Body of pancreas (tissue), 4 donors: ENCODE measurements around the gene GZF1. TPM values are rescaled to one million over a fixed set of nuclear protein-coding genes. Genes with fewer than 3 reads are reported as not detected.

ENCODE experiments used
- ATAC-seq: fragments of 150-250 bp; one replicate; pipeline ENCODE4 v1.9.1; 2016
- DNase-seq, 4 donors: peaks; one replicate each; pipeline ENCODE4 v3.0.0-alpha.2; 2019
- H3K27ac ChIP-seq, 4 donors: fragments of 200-600 bp; sonication (generic); 1 replicate in 3 of 4; 2 replicates in 1 of 4; pipeline versions ENCODE4 v1.5.1 to v1.6.1; 2016 to 2019; ENCODE audit warnings: mild to moderate bottlenecking in 1 of 4, mixed read lengths in 1 of 4, moderate library complexity in 1 of 4
- H3K27me3 ChIP-seq, 2 donors: fragments of 200-600 bp; sonication (generic); one replicate each; pipeline ENCODE4 v1.6.0; 2016; ENCODE audit warnings: mild to moderate bottlenecking in 1 of 2
- H3K36me3 ChIP-seq, 2 donors: fragments of 200-600 bp; sonication (generic); replicated peaks in 1 of 2; 2 replicates each; pipeline ENCODE4 v1.5.1; 2016; ENCODE audit warnings: low read depth in 2 of 2; ENCODE audit not compliant: insufficient read depth in 1 of 2
- H3K4me1 ChIP-seq: fragments of 200-600 bp; sonication (generic); one replicate; pipeline ENCODE4 v1.6.0; 2016
- H3K4me3 ChIP-seq, 2 donors: fragments of 200-600 bp; sonication (generic); 1 replicate in 1 of 2; 2 replicates in 1 of 2; pipeline ENCODE4 v1.5.1; 2016 to 2019
- H3K9me3 ChIP-seq, 3 donors: fragments of 200-600 bp; sonication (generic); 1 replicate in 2 of 3; 2 replicates in 1 of 3; pipeline ENCODE4 v1.5.1; 2016
- CTCF ChIP-seq, 7 experiments: fragments of 450-650 bp in 4 of 7; fragments of 200-600 bp in 3 of 7; sonication (generic) in 3 of 7; IDR thresholded peaks; one replicate each; pipeline ENCODE4 v1.5.1; 2016 to 2019; ENCODE audit warnings: antibody characterized with exemption in 7 of 7
- POLR2A ChIP-seq, 3 donors: fragments of 450-650 bp; IDR thresholded peaks; one replicate each; pipeline ENCODE4 v1.6.1; 2016; ENCODE audit warnings: antibody characterized with exemption in 3 of 3, mild to moderate bottlenecking in 2 of 3
- WGBS, 2 donors: methylation state at CpG; one replicate each; pipeline ENCODE4 v1.1.5; 2017; 5-methylcytosine and 5-hydroxymethylcytosine counted together
- intact Hi-C: fragments of 100-400 bp; cut with DNase I; formaldehyde crosslinking; loops from one replicate; pipeline ENCODE4 v1.15.1; 2023
- total RNA-seq, 2 donors: library from RNA; depleted of rRNA; stranded (reverse); fragments of >200 nt; gene quantifications; one replicate each; pipeline ENCODE4 v1.1.0, GENCODE V29; 2016

The GZF1 gene
- total RNA-seq, 2 donors from 2014 or later = 1.6 to 6.2 TPM

DNA sequence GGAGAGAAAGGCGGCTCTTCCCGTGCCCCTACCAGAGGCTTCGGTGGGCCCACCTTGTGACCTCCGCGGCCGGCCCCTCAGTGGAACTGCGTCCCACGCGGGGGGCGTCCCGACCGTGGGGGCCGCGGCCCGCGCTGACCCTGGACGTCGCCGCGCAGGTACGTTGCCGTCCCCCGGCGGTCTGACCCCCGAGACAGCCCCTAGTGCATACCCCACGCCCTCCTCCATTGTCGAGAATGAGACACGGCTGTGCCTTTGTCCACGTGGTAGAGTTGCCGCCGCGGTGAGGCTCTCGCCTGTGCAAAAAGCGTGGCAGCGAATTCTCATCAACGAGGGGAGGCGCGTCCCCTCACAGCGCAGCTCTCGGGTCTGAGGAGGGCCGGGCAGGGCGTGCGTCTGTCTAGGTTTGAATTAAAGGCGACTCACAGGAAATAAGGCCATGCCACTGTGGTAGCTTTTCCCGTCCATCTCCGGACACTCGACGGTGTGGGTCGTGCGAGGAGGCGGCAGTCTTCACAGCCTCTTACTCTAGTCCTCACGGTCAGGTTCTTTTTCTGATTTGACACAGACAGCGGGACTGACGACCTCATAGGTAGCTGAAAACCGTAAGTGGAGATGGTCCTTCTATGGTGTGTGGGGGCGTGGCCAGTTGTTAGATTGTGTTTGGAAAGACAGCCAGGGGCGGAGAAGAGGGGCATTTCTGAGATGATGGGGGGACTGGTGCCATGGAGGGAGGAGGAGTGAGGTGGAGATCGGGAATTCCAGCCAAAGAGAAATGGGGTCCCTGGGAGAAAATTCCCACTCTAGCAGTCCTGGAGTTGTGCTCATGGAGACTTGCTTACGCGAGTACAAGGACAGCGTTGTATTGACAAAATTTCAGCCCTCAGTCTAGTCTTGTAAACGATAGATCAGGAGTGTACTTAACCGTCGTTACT, 10.8 kb upstream of the GZF1 start:
- DNase-seq (peak; percentile 35 to 53 (median 44)), ATAC-seq (peak; percentile 10)
- peak overlapping the region; percentile 79 to 99 (median 96) for H3K27ac ChIP-seq
- TF ChIP-seq CTCF (IDR thresholded peaks at IDR 0.05) = peak in 1 of 7 experiments; percentile 7
- no peak for TF ChIP-seq POLR2A (IDR thresholded peaks at IDR 0.05)
- intact Hi-C loops = no loop called here
- H3K36me3 ChIP-seq = peaks cover 0 to 9% of the 10 kb centered on the region in 2 donors
- H3K9me3 ChIP-seq = no peaks in the 10 kb centered on the region
- 1 to 2% methylated on average over 30 to 62 of the region's 64 CpGs for WGBS, 2 donors
- no peaks in the 10 kb centered on the region for H3K27me3 ChIP-seq
- H3K4me1 ChIP-seq = peaks cover 18% of the 10 kb centered on the region
- peak overlapping the region; percentile 70 to 94 for H3K4me3 ChIP-seq

DNA sequence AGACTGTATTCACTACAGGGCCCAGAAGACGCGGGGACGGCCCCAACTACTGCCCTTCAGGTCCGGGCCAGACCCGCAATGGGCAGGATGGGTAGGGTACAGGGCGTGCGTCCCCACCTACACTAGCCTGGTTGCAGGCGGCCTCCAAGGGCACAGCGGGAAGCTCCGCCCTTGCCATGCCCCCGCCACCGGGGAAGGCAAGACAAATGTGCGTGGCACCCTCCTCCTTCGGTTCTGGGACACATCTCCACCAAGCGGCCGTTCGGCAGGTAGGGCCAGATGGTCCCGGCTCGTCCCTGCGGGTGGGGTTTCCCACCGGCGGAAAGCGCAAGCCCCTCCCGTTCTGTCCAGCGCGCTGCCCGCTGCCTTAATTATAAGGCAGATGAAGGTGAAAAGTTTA, 5.8 kb upstream of the GZF1 start:
- intact Hi-C loops = no loop called here
- Histone ChIP-seq H3K36me3 (peaks cover 0 to 9% of the 10 kb centered on the region in 2 donors), H3K9me3 (no peaks in the 10 kb centered on the region), H3K4me1 (peaks cover 47% of the 10 kb centered on the region), H3K4me3 (no peak overlapping the region), H3K27me3 (no peaks in the 10 kb centered on the region), H3K27ac (no peak overlapping the region)
- ATAC-seq (no peak), DNase-seq (no peak)
- 66 to 73% methylated on average over 20 to 21 of the region's 27 CpGs for WGBS, 2 donors
- TF ChIP-seq POLR2A (IDR thresholded peaks at IDR 0.05) (no peak), CTCF (IDR thresholded peaks at IDR 0.05) (no peak)

- DNase-seq (peak; percentile 100), ATAC-seq (peak; percentile 80)
- intact Hi-C loops = no loop called here
- TF ChIP-seq CTCF (IDR thresholded peaks at IDR 0.05) (peak in 3 of 7 experiments; percentile 17 to 35 (median 34)), POLR2A (IDR thresholded peaks at IDR 0.05) (peak; percentile 65 to 89 (median 87))
- peaks cover 41% of the 10 kb centered on the region for H3K4me1 ChIP-seq
- H3K4me3 ChIP-seq = peak overlapping the region; percentile 30 to 41
- WGBS, 2 donors = 0 to 1% methylated on average over 25 to 71 of the region's 71 CpGs
- H3K27me3 ChIP-seq = no peaks in the 10 kb centered on the region
- peaks cover 0 to 9% of the 10 kb centered on the region in 2 donors for H3K36me3 ChIP-seq
- no peaks in the 10 kb centered on the region for H3K9me3 ChIP-seq
- H3K27ac ChIP-seq = peak overlapping the region; percentile 95 to 100 (median 98)
These were observed 4.0 kb upstream of the GZF1 start for GRCh38 chr20:23357767-23358562.

- H3K4me1 ChIP-seq = peaks cover 47% of the 10 kb centered on the region
- ATAC-seq = no peak
- no peaks in the 10 kb centered on the region for H3K9me3 ChIP-seq
- no peak for DNase-seq
- peaks cover 0 to 9% of the 10 kb centered on the region in 2 donors for H3K36me3 ChIP-seq
- TF ChIP-seq CTCF (IDR thresholded peaks at IDR 0.05) (no peak), POLR2A (IDR thresholded peaks at IDR 0.05) (no peak)
- peak overlapping the region; percentile 95 to 100 (median 98) for H3K27ac ChIP-seq
- 7 to 14% methylated on average over 6 of the region's 6 CpGs for WGBS, 2 donors
- H3K4me3 ChIP-seq = no peak overlapping the region
- no peaks in the 10 kb centered on the region for H3K27me3 ChIP-seq
- intact Hi-C loops = no loop called here
These were observed 3.4 kb upstream of the GZF1 start for GRCh38 chr20:23358563-23358906.
